Myocyte (in vitro differentiated cells): ENCODE results near the gene PRR3. TPM values are rescaled to one million over a fixed set of nuclear protein-coding genes. Genes with fewer than 3 reads are reported as not detected.
A peak's percentile ranks its signal among the peaks of the same experiment; 100 is the strongest.
"Not testable (repeated sequence)": the region's sequence is repeated elsewhere in the genome, so short reads cannot be mapped to it uniquely, and the experiment has no call there.

ENCODE experiments used
- DNase-seq: peaks from one replicate; pipeline ENCODE4 v3.0.0-alpha.2; 2012; ENCODE audit warnings: low read depth
- polyA plus RNA-seq: library from polyadenylated mRNA; unstranded; fragments of >200 nt; gene quantifications from one replicate; pipeline ENCODE4 v1.2.1, GENCODE V29; 2012; ENCODE audit warnings: missing spikeins
- total RNA-seq: library from RNA; depleted of rRNA; stranded (reverse); fragments of >200 nt; gene quantifications from 2 replicates; pipeline ENCODE4 v1.2.3, GENCODE V29; 2014

The PRR3 gene
- total RNA-seq: 6.5 and 6.6 TPM in 2 replicates
- polyA plus RNA-seq: 12.4 TPM

- DNase-seq: peak; percentile 91
These were observed at the start of gene PRR3 for GRCh38 chr6:30556906-30557682. TSS of gene PRR3 (plus strand) at chr6:30557295. CDS start at chr6:30557345, 50 bp downstream.

DNA sequence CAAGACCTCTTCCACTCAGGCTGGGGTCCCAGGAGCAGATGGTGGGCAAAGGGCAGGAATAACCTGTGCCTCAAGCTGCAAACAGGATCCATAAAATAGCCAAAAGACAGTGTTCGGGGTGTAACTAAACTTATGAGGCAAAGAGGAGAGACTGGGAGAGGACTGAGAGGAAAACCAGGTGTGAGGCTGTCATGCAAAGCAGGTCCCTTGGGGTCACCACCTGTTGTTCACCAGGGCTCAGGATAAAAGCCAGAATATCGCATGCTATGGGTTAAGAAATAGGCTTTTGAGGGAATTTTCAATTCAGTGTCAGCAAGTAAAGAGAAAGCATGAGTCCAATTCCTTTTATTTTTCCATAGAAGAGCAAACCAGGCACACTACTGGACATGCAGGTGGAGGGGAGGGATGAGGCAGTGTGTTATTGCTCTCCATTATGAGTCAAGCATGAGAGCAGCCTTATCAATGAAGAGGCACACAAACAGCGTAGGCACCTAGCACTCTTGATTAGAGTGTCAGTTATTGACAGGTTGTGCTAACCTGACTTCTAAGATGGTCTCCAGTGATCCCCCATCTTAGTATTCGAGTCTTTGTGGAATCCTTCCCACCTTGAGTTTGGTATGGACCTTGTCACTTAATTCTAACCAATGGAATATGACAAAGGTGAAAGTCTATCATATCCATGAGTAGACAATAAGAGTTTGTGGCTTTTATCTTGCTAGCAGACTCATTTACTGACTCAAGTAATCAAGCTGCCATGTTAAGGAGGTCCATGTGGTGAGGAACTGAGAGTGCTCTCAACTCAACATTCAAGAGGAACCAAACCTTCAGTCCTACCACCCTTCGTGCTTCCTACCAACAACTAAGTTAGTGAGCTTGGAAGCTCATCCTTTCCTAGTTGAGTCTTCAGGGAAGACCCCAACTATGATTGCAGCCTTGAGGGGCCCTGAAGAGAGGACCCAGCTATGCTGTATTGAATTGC lies 49.0 kb upstream of the PRR3 start:
- no peak for DNase-seq

DNA sequence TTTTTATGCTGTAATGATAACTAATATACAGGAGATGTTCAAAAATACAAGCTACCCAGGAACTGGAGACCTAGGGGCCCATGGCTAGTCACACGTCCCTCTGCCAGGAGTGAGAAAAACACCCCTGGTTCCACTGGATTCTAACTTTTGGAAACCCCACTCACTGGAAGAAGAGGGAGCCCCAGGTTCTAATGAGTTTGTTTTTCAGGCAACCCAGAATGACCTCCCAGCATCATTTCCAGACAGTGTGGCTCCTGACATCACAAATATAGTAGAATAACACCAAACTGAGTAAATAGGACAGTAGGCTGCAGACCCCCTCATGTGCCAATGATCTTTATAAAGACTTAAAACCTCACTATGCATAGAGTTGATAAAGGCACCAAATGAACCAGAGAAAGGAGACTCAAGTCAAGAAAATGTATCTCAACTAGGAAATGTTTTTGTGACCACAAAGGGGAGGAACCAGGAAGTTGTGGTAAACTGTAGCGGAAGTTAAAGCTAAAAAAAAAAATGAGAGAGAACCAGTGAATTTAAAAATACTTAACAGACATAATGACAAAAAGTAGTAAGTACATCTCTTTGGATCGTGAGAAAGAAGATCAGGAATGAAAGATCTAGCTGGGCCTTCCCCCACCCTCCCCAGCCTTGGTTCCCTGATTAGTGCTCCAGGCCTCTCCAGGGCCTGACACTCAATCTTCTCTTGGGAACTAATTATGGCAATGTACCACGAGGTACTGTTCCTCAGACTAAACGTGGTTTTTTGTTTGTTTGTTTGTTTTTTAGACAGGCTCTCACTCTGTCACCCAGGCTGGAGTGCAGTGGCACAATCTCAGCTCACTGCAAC lies 48.0 kb upstream of the PRR3 start:
- DNase-seq: peak; percentile 15

DNA sequence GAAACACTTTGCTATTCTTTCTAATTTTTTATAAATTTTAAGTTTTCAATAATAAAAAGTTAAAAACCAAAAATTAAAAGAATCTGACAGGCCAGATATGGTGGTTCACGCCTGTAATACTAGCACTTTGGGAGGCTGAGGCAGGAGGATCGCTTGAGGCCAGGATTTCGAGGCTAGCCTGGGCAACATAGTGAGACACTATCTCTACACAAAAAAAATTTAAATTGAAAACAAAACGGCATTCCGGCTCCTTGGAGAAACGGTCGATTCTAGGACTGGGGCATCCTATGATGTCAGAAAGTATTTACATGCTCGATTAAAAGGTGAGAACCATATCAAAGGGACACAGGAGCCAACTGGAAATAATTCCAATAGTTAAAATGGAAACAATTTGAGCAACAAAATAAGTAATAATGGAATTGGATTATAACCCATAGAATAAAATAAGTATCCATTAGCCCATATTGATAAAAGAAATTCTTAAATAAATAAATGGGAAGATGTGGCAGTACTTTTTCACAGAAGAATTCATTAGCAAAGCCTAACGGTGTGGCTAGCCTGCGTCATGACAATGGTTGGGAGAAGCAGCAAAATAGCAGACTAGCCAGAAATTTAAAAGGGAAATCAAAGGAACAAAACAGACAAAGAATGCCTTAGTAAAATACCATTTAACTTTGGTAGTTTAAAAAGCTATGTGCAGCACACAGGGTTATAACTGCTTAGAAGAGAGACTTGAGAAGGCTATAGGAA lies 46.5 kb upstream of the PRR3 start:
- DNase-seq: no peak

- DNase-seq: no peak
These were observed 45.9 kb upstream of the PRR3 start for GRCh38 chr6:30511169-30511546.

GRCh38 chr6:30513451-30513850 lies 43.6 kb upstream of the PRR3 start:
- DNase-seq: no peak

DNA sequence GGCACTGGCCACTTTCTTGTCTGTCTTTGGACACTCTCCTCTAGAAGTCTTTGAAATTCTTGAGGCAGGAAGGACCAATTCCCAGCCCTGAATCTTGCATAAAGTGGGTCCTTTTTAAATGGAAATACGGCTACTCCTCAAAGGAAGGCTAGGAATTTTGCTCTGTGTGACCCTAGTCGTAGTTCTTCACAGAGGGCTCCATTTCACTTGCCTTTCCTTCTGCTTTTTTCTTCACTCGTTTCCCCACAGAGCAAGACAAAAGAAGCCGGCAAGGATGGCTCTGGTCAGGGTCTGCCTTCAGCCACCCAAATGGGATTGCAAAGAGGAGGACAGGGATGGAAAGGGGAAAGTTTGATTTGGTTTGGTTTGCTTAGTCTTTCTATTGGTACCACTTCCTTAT lies 42.0 kb upstream of the PRR3 start:
- no peak for DNase-seq

DNA sequence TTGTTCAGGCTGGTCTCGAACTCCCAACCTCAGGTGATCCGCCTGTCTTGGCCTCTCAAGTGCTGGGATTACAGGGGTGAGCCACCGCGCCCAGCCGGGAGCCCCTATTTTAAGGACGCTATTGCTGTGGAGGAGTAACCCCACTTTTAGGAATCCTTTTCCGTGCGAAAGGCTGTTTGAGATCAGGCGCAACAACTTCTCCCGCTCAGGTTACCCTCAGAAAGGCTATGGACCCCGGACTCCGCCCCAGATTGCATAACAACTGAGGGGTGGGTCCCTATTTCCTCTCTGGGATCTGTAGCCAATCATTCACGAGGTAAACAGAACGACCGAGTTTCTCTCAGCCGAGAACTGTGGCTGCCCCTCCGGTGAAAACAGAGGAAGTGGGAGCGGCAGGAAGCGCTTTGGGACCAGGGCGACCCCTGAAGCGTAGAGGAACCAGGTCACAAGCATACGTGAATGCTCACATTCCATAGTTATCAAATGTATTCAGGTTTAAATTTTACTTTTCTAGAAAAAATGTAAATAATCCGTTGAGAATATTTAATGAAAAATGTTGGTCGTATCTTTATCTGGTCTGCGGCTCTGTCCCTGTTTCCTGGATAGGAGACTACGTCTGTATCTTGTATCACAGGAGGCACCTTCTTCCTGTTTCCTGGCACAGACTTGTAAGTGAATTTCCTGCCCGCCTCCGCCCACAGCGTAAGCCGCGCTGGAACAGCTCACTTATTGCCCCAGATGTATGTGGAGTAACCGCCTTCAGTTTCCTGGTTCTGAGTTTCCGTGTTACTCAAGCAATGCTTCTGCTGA lies 40.9 kb upstream of the PRR3 start:
- peak; percentile 92 for DNase-seq

GRCh38 chr6:30516754-30517076 lies 40.4 kb upstream of the PRR3 start:
- DNase-seq: not testable (repeated sequence)

GRCh38 chr6:30517767-30518504 lies 39.2 kb upstream of the PRR3 start:
- not testable (repeated sequence) for DNase-seq

DNA sequence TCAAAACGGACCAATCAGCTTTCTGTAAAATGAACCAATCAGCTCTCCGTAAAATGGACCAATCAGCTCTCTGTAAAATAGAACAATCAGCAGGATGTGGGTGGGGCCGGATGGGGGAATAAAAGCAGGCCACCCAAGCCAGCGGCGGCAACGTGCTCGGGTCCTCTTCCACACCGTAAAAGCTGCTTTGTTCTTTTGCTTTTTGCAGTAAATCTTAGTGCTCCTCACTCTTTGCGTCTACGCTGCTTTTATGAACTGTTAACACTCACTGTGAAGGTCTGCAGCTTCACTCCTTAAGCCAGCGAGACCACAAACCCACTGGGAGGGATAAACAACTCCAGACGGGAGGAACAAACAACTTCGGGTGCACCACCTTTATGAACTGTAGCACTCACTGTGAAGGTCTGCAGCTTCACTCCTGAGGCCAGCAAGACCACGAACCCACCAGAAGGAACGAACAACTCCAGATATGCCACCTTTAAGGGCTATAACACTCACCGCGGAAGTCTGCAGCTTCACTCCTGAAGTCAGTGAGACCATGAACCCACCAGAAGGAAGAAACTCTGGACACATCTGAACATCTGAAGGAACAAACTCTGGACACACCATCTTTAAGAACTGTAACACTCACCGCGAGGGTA lies 38.5 kb upstream of the PRR3 start:
- not testable (repeated sequence) for DNase-seq

DNA sequence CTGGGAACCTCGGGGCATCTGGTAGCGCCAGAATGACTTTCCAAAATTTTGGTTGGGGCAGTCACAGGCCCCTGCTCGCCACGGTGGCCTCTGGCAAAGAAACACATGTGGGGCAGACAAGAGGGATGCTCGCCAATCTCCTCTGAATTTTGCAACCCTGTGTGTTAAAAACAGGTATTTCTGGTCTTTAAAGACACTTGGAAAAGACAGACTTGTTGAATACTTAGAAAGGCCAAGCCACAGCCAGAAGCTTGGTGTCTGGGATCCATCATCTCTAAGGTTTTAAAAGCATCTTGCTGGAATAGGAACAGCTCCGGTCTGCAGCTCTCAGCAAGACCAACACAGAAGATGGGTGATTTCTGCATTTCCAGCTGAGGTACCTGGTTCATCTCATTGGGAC lies 36.6 kb upstream of the PRR3 start:
- no peak for DNase-seq

DNA sequence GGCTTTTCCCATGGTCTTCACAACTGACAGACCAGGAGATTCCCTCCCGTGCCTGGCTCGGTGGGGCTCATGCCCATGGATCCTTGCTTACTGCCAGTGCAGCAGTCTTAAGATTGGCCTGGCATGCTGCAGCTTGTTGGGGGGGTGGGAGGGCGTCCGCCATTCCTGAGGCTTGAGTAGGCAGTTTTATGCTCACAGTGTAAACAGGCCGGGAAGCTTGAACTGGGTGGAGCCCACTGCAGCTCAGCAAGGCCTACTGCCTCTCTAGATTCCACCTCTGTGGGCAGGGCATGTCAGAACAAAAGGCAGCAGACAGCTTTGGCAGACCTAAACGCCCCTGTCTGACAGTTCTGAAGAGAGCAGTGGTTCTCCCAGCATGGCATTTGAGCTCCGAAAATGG lies 36.0 kb upstream of the PRR3 start:
- not testable (repeated sequence) for DNase-seq

DNA sequence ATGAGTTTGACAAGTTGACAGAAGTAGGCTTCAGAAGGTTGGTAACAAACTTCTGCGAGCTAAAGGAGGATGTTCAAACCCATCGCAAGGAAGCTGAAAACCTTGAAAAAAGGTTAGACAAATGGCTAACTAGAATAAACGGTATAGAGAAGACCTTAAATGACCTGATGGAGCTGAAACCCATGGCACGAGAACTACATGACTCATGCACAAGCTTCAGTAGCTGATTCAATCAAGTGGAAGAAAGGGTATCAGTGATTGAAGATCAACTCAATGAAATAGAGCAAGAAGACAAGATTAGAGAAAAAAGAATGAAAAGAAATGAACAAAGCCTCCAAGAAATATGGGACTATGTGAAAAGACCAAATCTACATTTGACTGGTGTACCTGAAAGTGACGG lies 35.1 kb upstream of the PRR3 start:
- not testable (repeated sequence) for DNase-seq

GRCh38 chr6:30526444-30526843 lies 30.7 kb upstream of the PRR3 start:
- DNase-seq: not testable (repeated sequence)

DNA sequence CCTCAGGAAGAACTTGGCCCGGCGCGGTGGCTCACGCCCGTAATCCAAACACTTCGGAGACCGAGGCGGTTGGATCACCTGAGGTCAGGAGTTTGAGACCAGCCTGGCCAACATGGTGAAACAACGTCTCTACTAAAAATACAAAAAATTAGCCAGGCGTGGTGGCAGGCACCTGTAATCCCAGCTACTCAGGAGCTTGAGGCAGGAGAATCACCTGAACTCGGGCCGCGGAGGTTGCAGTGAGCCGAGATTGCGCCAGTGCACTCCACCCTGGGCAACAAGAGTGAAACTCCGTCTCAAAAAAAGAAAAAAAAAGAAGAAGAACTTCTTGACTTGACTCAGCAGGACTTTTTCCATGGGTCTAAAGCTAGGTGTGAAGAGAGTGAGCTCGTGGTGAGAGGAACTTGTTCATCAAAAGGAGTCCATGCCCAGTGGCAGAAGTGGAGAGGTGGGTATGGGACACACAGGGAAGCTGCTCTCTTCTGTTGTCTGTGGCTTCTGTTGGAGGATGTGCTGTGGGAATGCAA lies 27.7 kb upstream of the PRR3 start:
- not testable (repeated sequence) for DNase-seq

DNA sequence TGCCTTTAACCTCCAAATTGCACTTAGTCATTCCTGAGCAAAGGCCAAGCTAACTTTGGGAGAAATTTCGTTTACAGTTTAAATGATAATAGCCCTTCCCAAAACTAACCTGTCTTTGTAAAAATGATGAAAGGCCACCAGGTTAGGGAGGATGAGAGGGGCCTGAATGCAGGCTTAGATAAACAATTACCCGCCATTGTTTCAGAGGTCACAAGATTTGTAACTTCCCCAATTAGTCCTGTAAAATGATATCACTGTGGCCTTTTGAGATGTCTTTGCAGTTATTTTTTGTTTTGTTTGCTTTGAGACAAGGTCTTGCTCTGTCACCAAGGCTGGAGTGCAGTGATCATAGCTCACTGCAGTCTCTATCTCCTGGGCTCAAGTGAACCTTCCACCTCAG lies 27.1 kb upstream of the PRR3 start:
- no peak for DNase-seq
